Neural progenitor cell (in vitro differentiated cells): ENCODE measurements around the gene CFAP20DC.

ENCODE experiments used
- EZH2 ChIP-seq: fragments of 200-600 bp; sonication (generic); IDR thresholded peaks from 2 replicates; pipeline ENCODE4 v1.6.1; 2017; ENCODE audit warnings: antibody characterized with exemption, mild to moderate bottlenecking, moderate library complexity
- EZH2phosphoT487 ChIP-seq: fragments of 200-600 bp; sonication (generic); IDR thresholded peaks from 2 replicates; pipeline ENCODE4 v1.6.1; 2017; ENCODE audit warnings: antibody characterized with exemption
- TF ChIP-seq, protein P1 (sequence below): fragments of 200-600 bp; sonication (generic); IDR thresholded peaks from 2 replicates; pipeline ENCODE4 v1.5.1; 2017; ENCODE audit warnings: antibody characterized with exemption, mild to moderate bottlenecking

GRCh38 chr3:58863206-58863605, 186.6 kb downstream of the CFAP20DC start:
- TF ChIP-seq, protein P1, sequence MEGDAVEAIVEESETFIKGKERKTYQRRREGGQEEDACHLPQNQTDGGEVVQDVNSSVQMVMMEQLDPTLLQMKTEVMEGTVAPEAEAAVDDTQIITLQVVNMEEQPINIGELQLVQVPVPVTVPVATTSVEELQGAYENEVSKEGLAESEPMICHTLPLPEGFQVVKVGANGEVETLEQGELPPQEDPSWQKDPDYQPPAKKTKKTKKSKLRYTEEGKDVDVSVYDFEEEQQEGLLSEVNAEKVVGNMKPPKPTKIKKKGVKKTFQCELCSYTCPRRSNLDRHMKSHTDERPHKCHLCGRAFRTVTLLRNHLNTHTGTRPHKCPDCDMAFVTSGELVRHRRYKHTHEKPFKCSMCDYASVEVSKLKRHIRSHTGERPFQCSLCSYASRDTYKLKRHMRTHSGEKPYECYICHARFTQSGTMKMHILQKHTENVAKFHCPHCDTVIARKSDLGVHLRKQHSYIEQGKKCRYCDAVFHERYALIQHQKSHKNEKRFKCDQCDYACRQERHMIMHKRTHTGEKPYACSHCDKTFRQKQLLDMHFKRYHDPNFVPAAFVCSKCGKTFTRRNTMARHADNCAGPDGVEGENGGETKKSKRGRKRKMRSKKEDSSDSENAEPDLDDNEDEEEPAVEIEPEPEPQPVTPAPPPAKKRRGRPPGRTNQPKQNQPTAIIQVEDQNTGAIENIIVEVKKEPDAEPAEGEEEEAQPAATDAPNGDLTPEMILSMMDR, result no peak
- TF ChIP-seq EZH2 (no peak), EZH2phosphoT487 (no peak)
